Endothelial cell of umbilical vein (primary cell): ENCODE measurements around the gene TYROBP.

Source experiments
- CTCF ChIP-seq, 2 donors: IDR thresholded peaks; 1 replicate in 1 of 2; 2 replicates in 1 of 2; pipeline ENCODE4 v1.5.1; 2011; ENCODE audit warnings: low read length in 2 of 2, mild to moderate bottlenecking in 2 of 2, moderate library complexity in 2 of 2, control low read depth in 1 of 2, inconsistent platforms in 1 of 2, low read depth in 1 of 2; ENCODE audit not compliant: insufficient read depth in 1 of 2; ENCODE audit errors: extremely low read depth in 1 of 2
- EZH2 ChIP-seq: IDR thresholded peaks from 2 replicates; pipeline ENCODE4 v1.6.1; 2012; ENCODE audit warnings: borderline replicate concordance, low read depth, mild to moderate bottlenecking, moderate library complexity, low read length, inconsistent platforms; ENCODE audit not compliant: severe bottlenecking
- POLR2AphosphoS5 ChIP-seq: IDR thresholded peaks from 2 replicates; pipeline ENCODE4 v1.6.1; 2012; ENCODE audit warnings: low read depth, mild to moderate bottlenecking, control low read depth, low read length, moderate library complexity; ENCODE audit not compliant: insufficient read depth

- TF ChIP-seq EZH2 (no peak), CTCF (IDR thresholded peaks at IDR 0.05; ENCODE audit: extremely low read depth in 1 of 2, insufficient read depth in 1 of 2, low read depth in 1 of 2, low read length in 2 of 2) (no peak), POLR2AphosphoS5 (no peak)
Observed at GRCh38 chr19:35940078-35940775, 32.1 kb upstream of the TYROBP start.
